IgD-negative memory B cell (primary cell): ENCODE results near the gene PABPC1L. TPM values are rescaled to one million over a fixed set of nuclear protein-coding genes. Genes with fewer than 3 reads are reported as not detected.
A peak's percentile ranks its signal among the peaks of the same experiment; 100 is the strongest.

Experiments
- H3K27ac Mint-ChIP-seq, 3 donors: one replicate each; pipeline ENCODE4 v1.8.0; 2020 to 2022; ENCODE audit warnings: mild to moderate bottlenecking in 3 of 3, mixed read lengths in 3 of 3, moderate library complexity in 1 of 3
- H3K27me3 Mint-ChIP-seq: one replicate; pipeline ENCODE4 v1.8.0; 2021; ENCODE audit warnings: mixed read lengths
- H3K36me3 Mint-ChIP-seq: one replicate; pipeline ENCODE4 v1.8.0; 2020; ENCODE audit warnings: mild to moderate bottlenecking, mixed read lengths
- H3K4me1 Mint-ChIP-seq, 3 donors: one replicate each; pipeline ENCODE4 v1.8.0; 2020 to 2022; ENCODE audit warnings: mixed read lengths in 3 of 3, mild to moderate bottlenecking in 1 of 3
- H3K4me3 Mint-ChIP-seq, 4 donors: one replicate each; pipeline ENCODE4 v1.8.0; 2020 to 2022; ENCODE audit warnings: mild to moderate bottlenecking in 4 of 4, mixed read lengths in 4 of 4, moderate library complexity in 3 of 4
- H3K9me3 Mint-ChIP-seq, 3 donors: one replicate each; pipeline ENCODE4 v1.8.0; 2020 to 2021; ENCODE audit warnings: mixed read lengths in 3 of 3, mild to moderate bottlenecking in 1 of 3
- polyA plus RNA-seq: library from polyadenylated mRNA; unstranded; fragments of 300-500 nt; fragmentation: Illumina TruSeq; gene quantifications from one replicate; pipeline ENCODE4 v1.2.3, GENCODE V29; 2021

The PABPC1L gene
- polyA plus RNA-seq, 1 donor from 2014 or later: 3.4 TPM

- H3K36me3 Mint-ChIP-seq: peaks cover 2% of the 10 kb centered on the region
- no peak overlapping the region for H3K27ac Mint-ChIP-seq
- H3K9me3 Mint-ChIP-seq: no peaks in the 10 kb centered on the region
Observed at GRCh38 chr20:44945261-44945660, 35.4 kb downstream of the PABPC1L start.

GRCh38 chr20:44946271-44946852 is 36.5 kb downstream of the PABPC1L start:
- no peaks in the 10 kb centered on the region for H3K9me3 Mint-ChIP-seq
- no peaks in the 10 kb centered on the region for H3K27me3 Mint-ChIP-seq
- no peaks in the 10 kb centered on the region for H3K36me3 Mint-ChIP-seq
- H3K4me1 Mint-ChIP-seq: peaks cover 0 to 5% (median 4%) of the 10 kb centered on the region in 3 donors
- H3K4me3 Mint-ChIP-seq: no peak overlapping the region
- no peak overlapping the region for H3K27ac Mint-ChIP-seq

More at GRCh38 chr20:44945261-44945660, 35.4 kb downstream of the PABPC1L start:
- Mint-ChIP-seq H3K4me3 (no peak overlapping the region), H3K27me3 (no peaks in the 10 kb centered on the region), H3K4me1 (peaks cover 1 to 5% (median 4%) of the 10 kb centered on the region in 3 donors)

- Mint-ChIP-seq H3K4me3 (no peak overlapping the region), H3K9me3 (no peaks in the 10 kb centered on the region), H3K27ac (no peak overlapping the region), H3K27me3 (no peaks in the 10 kb centered on the region), H3K4me1 (peaks cover 4 to 13% (median 13%) of the 10 kb centered on the region in 3 donors), H3K36me3 (peaks cover 3% of the 10 kb centered on the region)
Observed at GRCh38 chr20:44948107-44948506, 38.2 kb downstream of the PABPC1L start.

GRCh38 chr20:44948513-44948912 is 38.7 kb downstream of the PABPC1L start:
- Mint-ChIP-seq H3K27ac (peak overlapping the region in 1 of 3 donors; percentile 45), H3K4me3 (no peak overlapping the region), H3K36me3 (peaks cover 3% of the 10 kb centered on the region), H3K27me3 (no peaks in the 10 kb centered on the region), H3K4me1 (peaks cover 7 to 17% (median 17%) of the 10 kb centered on the region in 3 donors), H3K9me3 (no peaks in the 10 kb centered on the region)

- H3K4me1 Mint-ChIP-seq: peaks cover 19 to 31% (median 25%) of the 10 kb centered on the region in 3 donors
- H3K4me3 Mint-ChIP-seq: no peak overlapping the region
- H3K27ac Mint-ChIP-seq: peak overlapping the region in 1 of 3 donors; percentile 69
- no peaks in the 10 kb centered on the region for H3K27me3 Mint-ChIP-seq
- H3K9me3 Mint-ChIP-seq: no peaks in the 10 kb centered on the region
- H3K36me3 Mint-ChIP-seq: peaks cover 6% of the 10 kb centered on the region
Observed at GRCh38 chr20:44950368-44950767, 40.5 kb downstream of the PABPC1L start.

DNA sequence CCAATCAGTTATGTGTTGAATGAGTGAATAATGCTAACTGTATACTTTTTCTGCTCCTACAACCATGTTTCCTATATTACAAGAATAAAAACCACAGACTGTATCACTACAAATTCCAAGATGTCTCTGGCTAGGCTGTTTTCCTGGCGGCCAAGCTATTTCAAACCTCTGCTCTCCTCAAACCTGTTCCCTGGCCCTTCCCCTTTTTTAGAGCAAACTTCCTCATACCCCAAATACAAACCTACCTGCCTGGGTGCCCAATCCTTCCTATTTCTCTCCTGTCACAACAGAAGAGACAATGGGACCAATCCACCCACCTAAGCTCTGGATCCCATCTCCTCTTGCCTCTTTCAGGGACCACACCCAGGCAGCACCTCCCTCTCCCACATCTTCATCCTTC is 42.9 kb downstream of the PABPC1L start:
- Mint-ChIP-seq H3K27ac (peak overlapping the region in 2 of 3 donors; percentile 86 to 93), H3K4me3 (peak overlapping the region in 2 of 4 donors; percentile 50 to 63), H3K36me3 (peaks cover 6% of the 10 kb centered on the region), H3K9me3 (no peaks in the 10 kb centered on the region), H3K27me3 (no peaks in the 10 kb centered on the region), H3K4me1 (peaks cover 27 to 46% (median 31%) of the 10 kb centered on the region in 3 donors)

DNA sequence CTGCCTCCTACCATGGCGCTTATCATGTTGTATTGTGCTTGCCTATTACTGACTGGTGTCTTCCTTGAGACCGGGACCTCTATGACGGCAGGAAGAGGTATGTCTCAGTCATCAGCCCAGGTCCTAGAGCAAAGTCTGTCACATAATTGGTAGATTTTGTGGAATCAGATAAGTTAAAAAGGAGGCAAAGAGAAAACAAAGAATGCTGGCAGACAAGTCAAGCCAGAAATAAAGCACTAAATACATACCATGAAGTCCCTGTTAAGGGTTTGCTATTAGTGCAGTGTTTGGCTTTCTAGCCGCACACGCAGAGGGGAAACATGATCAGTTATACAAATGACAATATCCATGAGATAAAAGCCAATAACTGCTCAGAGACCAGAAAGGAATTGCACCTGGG is 44.4 kb downstream of the PABPC1L start:
- Mint-ChIP-seq H3K36me3 (peaks cover 6% of the 10 kb centered on the region), H3K4me3 (no peak overlapping the region), H3K4me1 (peaks cover 39 to 61% (median 41%) of the 10 kb centered on the region in 3 donors), H3K9me3 (no peaks in the 10 kb centered on the region), H3K27me3 (no peaks in the 10 kb centered on the region), H3K27ac (no peak overlapping the region)

DNA sequence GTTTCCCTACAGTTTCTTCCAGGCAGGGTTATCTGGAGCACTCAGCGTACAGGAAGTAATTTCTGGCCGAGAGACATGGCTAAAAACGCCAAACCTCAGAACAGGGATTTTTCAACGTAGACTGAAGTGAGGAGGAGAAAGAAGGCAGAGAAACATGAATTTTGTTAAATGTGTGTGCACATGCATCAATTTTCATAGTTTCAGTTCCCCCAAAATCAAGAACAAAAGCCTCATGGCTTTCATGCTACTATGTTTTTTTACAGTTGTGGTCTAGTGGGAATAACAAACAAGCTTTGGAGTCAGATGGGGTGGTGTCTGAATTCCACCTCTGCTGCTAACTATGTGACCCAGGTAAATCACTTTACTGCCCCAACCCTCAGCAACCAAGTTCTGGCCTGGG is 45.4 kb downstream of the PABPC1L start:
- H3K27me3 Mint-ChIP-seq: no peaks in the 10 kb centered on the region
- H3K27ac Mint-ChIP-seq: peak overlapping the region; percentile 57 to 88 (median 85)
- peaks cover 6% of the 10 kb centered on the region for H3K36me3 Mint-ChIP-seq
- peaks cover 45 to 63% (median 47%) of the 10 kb centered on the region in 3 donors for H3K4me1 Mint-ChIP-seq
- no peaks in the 10 kb centered on the region for H3K9me3 Mint-ChIP-seq
- H3K4me3 Mint-ChIP-seq: peak overlapping the region; percentile 46 to 90 (median 76)

DNA sequence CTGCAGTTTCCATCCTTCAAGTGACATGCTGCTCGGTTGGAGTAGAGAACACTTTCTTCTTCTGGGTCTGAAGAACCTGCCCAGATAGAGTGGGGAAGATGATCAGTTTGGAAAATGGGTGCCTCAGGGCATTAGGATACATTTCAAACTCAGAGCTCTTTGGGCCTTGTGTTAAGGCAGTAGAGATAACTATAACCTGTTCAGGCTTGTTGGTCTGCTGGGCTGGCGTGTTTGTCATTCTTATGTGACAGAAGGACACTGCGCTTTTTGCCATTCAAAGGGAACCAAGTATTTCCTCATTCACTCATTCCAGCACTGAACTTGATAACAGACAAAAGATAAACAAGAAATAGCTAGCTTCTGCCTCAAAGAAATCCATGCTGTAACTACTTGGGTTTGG is 46.5 kb downstream of the PABPC1L start:
- H3K27ac Mint-ChIP-seq: peak overlapping the region in 2 of 3 donors; percentile 57 to 80
- H3K9me3 Mint-ChIP-seq: no peaks in the 10 kb centered on the region
- peaks cover 49 to 70% (median 56%) of the 10 kb centered on the region in 3 donors for H3K4me1 Mint-ChIP-seq
- no peaks in the 10 kb centered on the region for H3K27me3 Mint-ChIP-seq
- no peak overlapping the region for H3K4me3 Mint-ChIP-seq
- peaks cover 6% of the 10 kb centered on the region for H3K36me3 Mint-ChIP-seq

GRCh38 chr20:44958276-44958675 is 48.4 kb downstream of the PABPC1L start:
- H3K9me3 Mint-ChIP-seq: no peaks in the 10 kb centered on the region
- H3K27ac Mint-ChIP-seq: peak overlapping the region in 2 of 3 donors; percentile 77 to 94
- peak overlapping the region in 3 of 4 donors; percentile 86 to 100 (median 99) for H3K4me3 Mint-ChIP-seq
- peaks cover 43 to 59% (median 47%) of the 10 kb centered on the region in 3 donors for H3K4me1 Mint-ChIP-seq
- no peaks in the 10 kb centered on the region for H3K27me3 Mint-ChIP-seq
- H3K36me3 Mint-ChIP-seq: peaks cover 3% of the 10 kb centered on the region

GRCh38 chr20:44959082-44959637 is 49.3 kb downstream of the PABPC1L start:
- Mint-ChIP-seq H3K27me3 (no peaks in the 10 kb centered on the region), H3K36me3 (peaks cover 3% of the 10 kb centered on the region), H3K4me3 (peak overlapping the region; percentile 86 to 100 (median 96)), H3K4me1 (peaks cover 45 to 60% (median 49%) of the 10 kb centered on the region in 3 donors), H3K27ac (peak overlapping the region; percentile 77 to 99 (median 94)), H3K9me3 (no peaks in the 10 kb centered on the region)

GRCh38 chr20:44959638-44960102 is 49.8 kb downstream of the PABPC1L start:
- Mint-ChIP-seq H3K27ac (peak overlapping the region; percentile 77 to 99 (median 94)), H3K36me3 (peaks cover 3% of the 10 kb centered on the region), H3K4me1 (peaks cover 43 to 57% (median 49%) of the 10 kb centered on the region in 3 donors), H3K4me3 (peak overlapping the region; percentile 86 to 100 (median 96)), H3K27me3 (no peaks in the 10 kb centered on the region), H3K9me3 (no peaks in the 10 kb centered on the region)

- H3K27me3 Mint-ChIP-seq: no peaks in the 10 kb centered on the region
- H3K9me3 Mint-ChIP-seq: no peaks in the 10 kb centered on the region
- peak within 1 kb of the TSS; percentile 86 to 100 (median 96) for H3K4me3 Mint-ChIP-seq
- H3K4me1 Mint-ChIP-seq: peaks cover 40 to 53% (median 45%) of the 10 kb centered on the region in 3 donors
- H3K36me3 Mint-ChIP-seq: peaks cover under 1% of the 10 kb centered on the region
- peak within 1 kb of the TSS; percentile 86 to 99 (median 94) for H3K27ac Mint-ChIP-seq
Observed at GRCh38 chr20:44960103-44960852, 50.4 kb downstream of the PABPC1L start, which contains the start of gene TOMM34. TOMM34 (minus strand) TSS chr20:44960397; CDS start chr20:44960333, 64 bp downstream.

DNA sequence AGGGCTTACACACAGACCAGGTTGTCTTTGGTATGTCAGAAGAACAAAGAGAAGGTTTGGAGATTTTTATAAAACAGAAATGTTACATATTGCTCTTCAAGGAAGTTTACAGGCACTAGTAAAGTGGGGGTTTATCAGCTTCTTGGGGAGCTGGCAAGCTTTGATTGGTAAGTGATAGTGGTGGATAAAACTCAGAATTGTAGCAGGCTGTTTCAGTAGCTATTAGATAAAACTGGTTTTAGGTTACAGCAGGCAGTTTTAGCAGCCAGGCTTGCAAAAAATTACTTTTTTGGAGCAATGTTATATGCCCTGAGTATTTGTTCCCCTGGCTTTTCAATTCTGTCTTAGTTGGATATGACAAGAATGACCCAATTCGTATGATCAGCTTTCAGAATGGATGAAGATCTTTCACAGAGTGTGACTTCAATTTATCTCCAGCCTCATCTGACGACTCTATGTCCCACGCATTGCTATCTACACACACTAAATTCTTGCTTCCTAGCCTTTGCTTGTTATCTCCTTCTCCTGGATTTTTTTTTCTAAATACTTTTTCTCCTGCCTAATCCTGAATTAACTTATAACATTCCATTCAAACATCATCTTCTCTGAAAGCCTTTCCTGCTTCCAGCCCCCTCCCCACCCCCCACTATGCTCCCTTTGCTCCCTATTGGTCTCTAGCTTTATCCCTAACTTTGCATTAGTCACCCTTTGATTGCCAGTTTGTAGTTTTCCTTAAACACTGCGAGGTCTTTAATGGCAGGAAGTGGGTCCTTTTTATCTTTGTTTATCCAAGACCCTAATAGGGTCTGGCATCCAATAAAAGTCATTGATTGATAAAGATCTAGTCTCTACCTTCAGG is 51.4 kb downstream of the PABPC1L start:
- peak overlapping the region; percentile 25 to 94 (median 62) for H3K4me3 Mint-ChIP-seq
- H3K4me1 Mint-ChIP-seq: peaks cover 35 to 49% (median 44%) of the 10 kb centered on the region in 3 donors
- H3K36me3 Mint-ChIP-seq: no peaks in the 10 kb centered on the region
- H3K9me3 Mint-ChIP-seq: no peaks in the 10 kb centered on the region
- no peaks in the 10 kb centered on the region for H3K27me3 Mint-ChIP-seq
- peak overlapping the region in 2 of 3 donors; percentile 86 to 99 for H3K27ac Mint-ChIP-seq
